WI38 (cell line): ENCODE measurements around the gene LYPD5.

Experiments used
- H3K4me3 ChIP-seq: 2 replicates; pipeline ENCODE4 v1.5.1; 2011; ENCODE audit warnings: low read depth, mild to moderate bottlenecking, control low read depth, low read length
- TF ChIP-seq, protein P1 (sequence below): IDR thresholded peaks from 2 replicates; pipeline ENCODE4 v1.5.1; 2012; ENCODE audit warnings: low read depth, mild to moderate bottlenecking, control low read depth, low read length

The LYPD5 gene

DNA sequence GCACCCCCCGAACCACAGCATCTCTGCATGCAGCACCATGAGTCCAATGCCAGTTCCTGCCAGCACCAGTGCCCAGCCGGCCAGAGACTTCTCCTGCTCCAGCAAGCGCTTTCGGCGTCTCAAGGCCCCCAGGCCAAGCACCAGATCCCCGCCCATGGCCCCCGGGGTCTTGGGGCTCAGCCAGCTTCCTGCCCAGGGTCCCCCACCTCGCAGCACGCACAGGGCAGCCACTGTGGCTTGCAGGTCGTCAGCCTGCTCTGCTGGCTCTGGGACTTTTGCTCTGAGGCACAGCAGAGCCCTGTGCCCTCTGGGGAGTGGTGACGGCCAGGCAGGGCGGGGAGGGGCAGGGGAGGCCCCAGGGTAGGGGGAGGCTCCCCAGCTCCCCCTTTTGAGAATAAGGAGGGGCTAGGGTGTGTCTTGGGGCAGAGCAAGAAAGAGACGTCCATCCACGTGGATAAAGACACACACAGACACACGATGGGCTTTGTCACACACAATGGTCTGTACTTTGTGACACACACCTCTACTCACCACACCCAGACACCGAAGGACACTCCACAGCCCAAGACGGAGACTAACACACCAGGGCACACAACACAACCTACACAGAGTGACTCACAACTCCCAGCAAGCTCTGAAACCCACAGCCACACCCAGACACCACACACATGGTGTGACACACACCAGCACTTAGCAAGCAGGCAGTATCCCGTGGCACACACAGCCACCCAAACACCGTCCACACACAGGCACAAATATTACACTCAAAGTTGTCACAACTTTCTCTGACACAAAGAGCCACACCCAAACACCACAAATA is 21.3 kb downstream of the LYPD5 start, which contains the start of gene KCNN4:
Gene KCNN4 (minus strand): TSS at position 268 of the 820 bp plus-strand sequence. CDS start 112 bp downstream, at position 156.
- H3K4me3 ChIP-seq = no peak within 1 kb of the TSS
- TF ChIP-seq, protein P1, sequence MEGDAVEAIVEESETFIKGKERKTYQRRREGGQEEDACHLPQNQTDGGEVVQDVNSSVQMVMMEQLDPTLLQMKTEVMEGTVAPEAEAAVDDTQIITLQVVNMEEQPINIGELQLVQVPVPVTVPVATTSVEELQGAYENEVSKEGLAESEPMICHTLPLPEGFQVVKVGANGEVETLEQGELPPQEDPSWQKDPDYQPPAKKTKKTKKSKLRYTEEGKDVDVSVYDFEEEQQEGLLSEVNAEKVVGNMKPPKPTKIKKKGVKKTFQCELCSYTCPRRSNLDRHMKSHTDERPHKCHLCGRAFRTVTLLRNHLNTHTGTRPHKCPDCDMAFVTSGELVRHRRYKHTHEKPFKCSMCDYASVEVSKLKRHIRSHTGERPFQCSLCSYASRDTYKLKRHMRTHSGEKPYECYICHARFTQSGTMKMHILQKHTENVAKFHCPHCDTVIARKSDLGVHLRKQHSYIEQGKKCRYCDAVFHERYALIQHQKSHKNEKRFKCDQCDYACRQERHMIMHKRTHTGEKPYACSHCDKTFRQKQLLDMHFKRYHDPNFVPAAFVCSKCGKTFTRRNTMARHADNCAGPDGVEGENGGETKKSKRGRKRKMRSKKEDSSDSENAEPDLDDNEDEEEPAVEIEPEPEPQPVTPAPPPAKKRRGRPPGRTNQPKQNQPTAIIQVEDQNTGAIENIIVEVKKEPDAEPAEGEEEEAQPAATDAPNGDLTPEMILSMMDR = no peak

- no peak overlapping the region for H3K4me3 ChIP-seq
- TF ChIP-seq, protein P1 = no peak
Measured at GRCh38 chr19:43779820-43780219, 22.4 kb downstream of the LYPD5 start.

- TF ChIP-seq, protein P1 = no peak
- no peak overlapping the region for H3K4me3 ChIP-seq
Measured at GRCh38 chr19:43779147-43779819, 23.0 kb downstream of the LYPD5 start.

DNA sequence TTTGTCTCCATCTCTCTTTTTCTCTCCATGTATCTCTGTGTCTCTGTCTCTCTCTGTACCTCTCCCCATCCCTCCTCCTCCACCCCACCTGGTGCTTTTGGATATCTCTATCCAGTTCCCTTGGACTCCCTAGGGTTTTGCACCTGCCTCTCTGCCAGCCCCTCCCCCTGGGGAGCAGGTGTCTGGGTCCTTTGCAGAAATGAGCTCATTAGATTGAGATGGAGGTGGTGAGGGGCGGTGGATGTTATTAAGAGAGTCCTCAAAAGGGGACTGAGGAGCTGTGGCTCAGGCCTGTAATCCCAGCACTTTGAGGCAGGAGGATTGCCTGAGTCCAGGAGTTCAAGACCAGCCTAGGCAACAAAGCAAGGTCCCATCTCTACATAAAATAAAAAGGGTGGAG is 23.6 kb downstream of the LYPD5 start:
- TF ChIP-seq, protein P1 = no peak

DNA sequence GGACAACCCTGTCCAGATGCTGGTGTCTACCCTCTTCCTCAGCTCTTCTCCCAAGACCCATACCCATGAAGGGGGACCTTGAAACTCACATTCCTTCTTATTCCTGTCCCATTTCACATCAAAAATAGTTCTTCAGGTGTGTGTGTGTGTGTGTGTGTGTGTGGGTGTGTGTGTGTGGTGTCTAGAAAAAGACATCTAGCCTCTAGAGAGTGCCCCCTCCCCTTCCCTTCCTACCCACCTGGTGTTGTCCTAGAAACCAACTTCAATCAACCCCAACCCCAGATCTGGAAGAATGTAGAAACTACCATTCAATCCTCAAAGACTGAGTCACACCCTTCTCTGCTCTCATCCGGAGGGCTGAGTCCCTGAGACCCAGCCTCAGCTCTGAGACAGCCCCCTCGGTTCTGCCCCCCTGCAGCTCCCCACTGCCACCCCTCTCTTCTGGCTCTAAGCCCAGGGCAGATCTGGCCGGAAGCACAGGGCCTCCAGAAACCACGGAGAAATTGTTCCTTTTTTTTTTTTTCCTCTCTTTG is 25.0 kb downstream of the LYPD5 start:
- H3K4me3 ChIP-seq = no peak overlapping the region
- TF ChIP-seq, protein P1 = no peak

More for the DNA sequence above, 23.6 kb downstream of the LYPD5 start:
- H3K4me3 ChIP-seq = no peak overlapping the region

GRCh38 chr19:43776286-43776685 is 26.0 kb downstream of the LYPD5 start:
- H3K4me3 ChIP-seq = no peak overlapping the region
- TF ChIP-seq, protein P1 = no peak
